Body of pancreas (tissue), 4 donors: ENCODE data around the gene ITGA1.

Experiments
- CTCF ChIP-seq, 7 experiments: fragments of 450-650 bp in 4 of 7; fragments of 200-600 bp in 3 of 7; sonication (generic) in 3 of 7; IDR thresholded peaks; one replicate each; pipeline ENCODE4 v1.5.1; 2016 to 2019; ENCODE audit warnings: antibody characterized with exemption in 7 of 7
- POLR2A ChIP-seq, 3 donors: fragments of 450-650 bp; IDR thresholded peaks; one replicate each; pipeline ENCODE4 v1.6.1; 2016; ENCODE audit warnings: antibody characterized with exemption in 3 of 3, mild to moderate bottlenecking in 2 of 3

DNA sequence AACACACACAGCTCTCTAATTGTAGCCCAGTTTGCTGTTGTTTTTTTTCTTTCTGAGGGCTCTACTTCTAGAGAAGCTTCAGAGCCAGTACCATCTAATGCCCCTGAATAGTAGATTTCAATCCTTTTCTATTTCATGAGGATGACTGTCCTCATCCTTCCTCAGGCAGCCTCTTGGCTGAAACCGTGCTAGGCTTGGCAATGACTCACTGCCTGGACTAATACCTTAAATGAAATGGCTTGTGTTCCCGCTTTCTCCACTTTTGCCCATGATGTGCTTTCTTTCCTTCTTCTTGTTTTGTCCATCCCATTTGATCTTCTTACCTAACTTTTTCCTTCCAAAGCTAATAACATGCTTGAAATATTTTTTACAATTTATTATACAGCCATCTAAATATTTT lies 80.1 kb downstream of the ITGA1 start:
- no peak for TF ChIP-seq CTCF (IDR thresholded peaks at IDR 0.05)
- TF ChIP-seq POLR2A (IDR thresholded peaks at IDR 0.05) = no peak
